IPS-18c (cell line): ENCODE measurements around the gene KCNQ2.
"Not testable (repeated sequence)": the region's sequence is repeated elsewhere in the genome, so short reads cannot be mapped to it uniquely, and the experiment has no call there.

ENCODE experiments used
- H3K4me3 ChIP-seq: 2 replicates; pipeline ENCODE4 v1.7.0; 2013; ENCODE audit warnings: low read depth, mild to moderate bottlenecking, low read length, moderate library complexity; ENCODE audit not compliant: insufficient read depth
- H3K9me3 ChIP-seq: one replicate; pipeline ENCODE4 v1.6.1; 2013; ENCODE audit warnings: mild to moderate bottlenecking, low read length, moderate library complexity; ENCODE audit not compliant: control insufficient read depth, insufficient read depth

Gene KCNQ2

DNA sequence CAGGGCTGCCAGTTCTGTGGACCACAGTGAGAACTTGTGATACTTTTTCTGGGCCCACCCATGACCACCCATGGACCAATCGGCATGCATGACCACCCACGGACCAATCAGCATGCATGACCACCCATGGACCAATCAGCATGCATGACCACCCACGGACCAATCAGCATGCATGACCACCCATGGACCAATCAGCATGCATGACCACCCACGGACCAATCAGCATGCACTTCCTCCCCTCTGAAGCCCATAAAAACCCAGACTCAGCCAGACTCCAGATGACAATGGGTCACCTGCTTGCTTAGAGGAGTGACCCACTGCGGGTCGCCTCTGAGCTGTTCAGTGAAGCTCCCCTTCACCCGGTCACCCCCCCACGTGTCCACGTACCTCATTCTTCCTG is 92.6 kb downstream of the KCNQ2 start:
- not testable (repeated sequence) for H3K4me3 ChIP-seq, H3K9me3 ChIP-seq

DNA sequence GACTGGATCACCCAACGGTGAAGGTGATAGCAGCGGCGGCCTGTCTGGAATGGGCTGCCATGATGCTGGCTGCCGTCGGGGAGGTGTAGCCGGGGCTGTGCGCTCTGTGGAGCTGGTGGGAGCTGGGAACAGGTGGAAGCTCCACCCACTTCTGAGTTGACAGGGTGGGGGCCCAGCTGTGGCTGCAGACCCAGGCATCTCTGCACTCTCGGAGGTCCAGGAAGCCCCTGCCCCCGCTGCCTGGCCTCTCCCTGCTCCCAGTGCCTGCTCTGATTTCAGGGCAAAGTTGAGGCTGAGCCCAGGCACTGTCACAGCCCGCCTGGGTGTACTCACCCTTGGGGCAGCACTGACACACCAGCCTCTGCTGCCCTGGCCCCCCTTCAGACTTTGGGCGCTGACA is 93.2 kb downstream of the KCNQ2 start:
- H3K9me3 ChIP-seq: no peaks in the 10 kb centered on the region
- H3K4me3 ChIP-seq: no peak overlapping the region

DNA sequence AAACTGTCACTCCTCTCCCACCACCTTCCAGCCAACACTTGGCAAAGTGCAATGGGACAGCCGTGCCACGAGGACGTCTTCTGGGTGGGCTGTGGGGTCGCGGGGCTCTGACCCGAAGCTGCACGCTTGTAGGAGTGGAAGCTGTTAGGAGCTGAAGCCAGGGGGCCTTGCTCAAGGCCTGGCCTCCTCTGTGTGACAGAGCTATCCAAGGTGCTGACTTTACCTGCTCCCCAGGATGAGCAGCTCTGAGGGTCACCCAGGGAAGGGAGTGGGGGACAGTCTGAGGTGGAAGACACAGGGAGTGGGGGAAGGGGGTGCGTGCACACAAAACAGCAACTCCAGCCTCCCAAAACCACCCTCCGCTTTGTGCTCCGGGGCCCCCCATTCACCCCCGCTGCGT is 93.8 kb downstream of the KCNQ2 start:
- H3K4me3 ChIP-seq: no peak overlapping the region
- H3K9me3 ChIP-seq: no peaks in the 10 kb centered on the region

DNA sequence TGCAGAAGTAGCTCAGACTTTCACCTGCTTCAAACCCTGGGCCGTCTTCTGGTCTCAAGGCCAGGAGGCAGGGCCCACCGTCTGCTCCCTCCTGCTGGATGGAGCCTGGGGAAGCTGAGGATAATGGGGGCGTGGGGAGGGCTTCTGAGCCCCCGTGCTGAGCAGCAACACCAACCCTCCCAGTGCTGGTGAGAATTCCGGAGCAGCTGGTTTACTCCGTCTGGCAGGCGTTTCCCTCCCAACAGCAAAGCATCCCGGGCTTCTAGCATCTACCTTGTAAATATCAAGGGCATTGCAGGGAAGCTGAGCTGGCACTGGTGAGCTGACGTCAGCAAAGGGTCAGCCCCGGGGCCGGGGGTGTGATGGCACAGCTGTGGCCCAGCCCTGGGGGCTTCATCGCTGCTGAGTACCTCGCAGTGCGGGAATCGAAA is 94.5 kb downstream of the KCNQ2 start:
- H3K4me3 ChIP-seq: no peak overlapping the region
- H3K9me3 ChIP-seq: no peaks in the 10 kb centered on the region

DNA sequence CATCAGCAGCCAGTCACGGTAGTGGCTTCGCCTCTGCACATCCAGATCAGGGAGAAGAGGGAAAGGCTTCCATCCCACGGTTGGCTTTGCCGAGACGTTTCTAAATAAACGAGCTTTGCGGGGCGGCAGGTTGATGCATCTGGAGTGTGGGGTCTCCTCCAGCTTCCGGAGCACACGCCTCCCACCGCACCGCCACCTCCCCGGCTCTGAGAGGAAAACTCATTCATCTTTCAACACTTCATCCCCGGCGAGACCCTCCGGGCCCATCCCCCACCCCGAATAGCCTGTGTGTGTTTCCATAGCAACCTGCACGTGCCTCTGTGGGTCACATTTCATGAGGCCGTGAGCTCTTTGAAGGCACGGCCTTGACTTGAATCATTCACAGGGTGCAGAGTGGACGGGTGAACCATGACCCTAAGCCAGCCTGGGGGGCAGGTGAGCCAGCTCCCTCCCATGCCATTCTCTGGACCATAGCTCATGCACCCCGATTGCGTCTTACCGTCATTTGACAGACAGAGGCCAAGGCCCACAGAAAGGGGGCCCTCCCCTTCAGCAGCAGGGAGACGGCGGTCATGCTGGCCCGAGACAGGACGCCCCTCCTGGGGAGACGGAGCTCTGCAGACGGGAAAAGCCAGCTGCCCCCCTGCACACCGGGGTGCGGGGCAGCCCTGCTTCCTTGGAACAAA is 95.1 kb downstream of the KCNQ2 start:
- no peak overlapping the region for H3K4me3 ChIP-seq
- no peaks in the 10 kb centered on the region for H3K9me3 ChIP-seq

DNA sequence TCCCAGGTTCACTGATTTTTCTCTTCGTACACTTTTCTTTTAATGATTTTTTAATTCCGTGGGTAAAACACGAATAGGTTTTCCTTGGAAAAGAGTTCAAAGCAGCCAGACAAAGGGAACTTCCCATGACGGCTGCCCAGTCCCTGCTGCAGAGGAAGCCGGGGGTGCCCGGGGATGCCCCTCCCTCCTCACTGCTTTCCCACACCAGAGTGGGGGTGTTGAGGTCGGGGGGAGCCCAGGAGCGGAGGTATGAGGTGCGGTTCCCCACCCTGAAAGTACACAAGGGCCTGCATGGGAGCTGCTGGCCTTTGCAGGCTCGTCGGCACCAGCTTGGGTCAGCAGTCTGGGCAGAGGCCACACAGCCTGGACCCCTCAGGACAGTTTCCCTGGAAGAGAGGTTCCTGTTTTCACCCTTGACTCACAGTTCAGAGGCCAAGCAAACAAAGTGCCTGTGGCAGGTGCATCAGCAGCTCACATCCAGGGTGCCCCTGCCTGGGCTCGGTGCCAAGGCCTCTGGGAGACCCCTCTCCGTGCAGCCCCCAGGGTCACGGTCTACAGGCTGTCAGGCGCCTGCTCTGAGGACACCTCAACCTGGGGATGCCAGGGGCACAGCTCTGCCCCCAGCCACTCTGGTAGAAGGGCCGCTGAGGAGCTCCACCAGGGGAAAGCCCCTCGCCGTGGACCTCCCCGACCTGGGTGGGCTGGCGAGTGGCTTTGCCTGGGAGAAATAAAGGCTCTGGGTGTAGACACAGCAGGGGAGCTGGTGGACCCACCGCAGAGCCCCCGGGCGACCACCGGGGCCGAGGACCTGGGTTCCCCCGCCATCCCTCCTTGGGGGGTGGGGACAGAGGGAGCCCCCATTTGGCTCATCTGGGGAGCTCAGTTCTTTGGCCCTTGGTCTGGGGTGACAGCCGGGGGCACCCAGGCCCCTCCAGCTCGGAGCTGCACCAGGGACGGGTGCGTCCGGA is 95.9 kb downstream of the KCNQ2 start:
- H3K4me3 ChIP-seq: no peak overlapping the region
- H3K9me3 ChIP-seq: no peaks in the 10 kb centered on the region

DNA sequence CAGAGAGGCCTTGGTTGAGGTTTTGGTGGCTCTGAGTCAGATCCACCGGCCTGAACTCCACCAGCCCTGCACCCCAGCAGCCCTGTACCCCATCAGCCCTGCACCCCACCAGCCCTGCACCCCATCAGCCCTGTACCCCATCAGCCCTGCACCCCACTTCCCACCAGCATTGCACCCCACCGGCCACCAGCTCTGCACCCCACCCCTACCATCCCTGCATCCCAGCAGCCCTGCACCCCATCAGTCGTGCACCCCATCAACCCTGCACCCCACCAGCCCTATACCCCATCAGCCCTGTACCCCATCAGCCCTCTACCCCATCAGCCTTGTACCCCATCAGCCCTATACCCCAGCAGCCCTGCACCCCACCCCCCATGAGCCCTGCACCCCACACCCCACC is 97.0 kb downstream of the KCNQ2 start:
- no peak overlapping the region for H3K4me3 ChIP-seq
- H3K9me3 ChIP-seq: no peaks in the 10 kb centered on the region

DNA sequence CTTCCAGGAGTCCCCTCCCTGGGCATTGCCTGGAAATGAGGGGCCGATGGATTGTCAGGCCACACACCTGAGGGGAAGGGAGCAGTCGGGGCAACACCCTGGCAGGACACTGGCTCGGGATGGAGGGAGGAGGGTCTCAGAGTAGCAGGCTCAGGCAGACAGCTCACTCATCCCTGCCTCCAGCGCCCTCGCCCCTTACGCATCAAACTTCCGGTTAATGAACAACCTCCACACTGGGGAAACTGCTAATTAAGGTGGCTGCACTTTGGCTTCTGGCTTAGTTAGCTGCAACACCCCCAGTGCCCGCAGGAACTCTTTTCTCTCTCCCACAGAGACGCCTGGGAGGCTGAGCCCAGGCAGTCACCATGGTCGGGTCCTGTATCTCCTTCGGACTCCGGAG is 98.0 kb downstream of the KCNQ2 start:
- Histone ChIP-seq H3K9me3 (no peaks in the 10 kb centered on the region), H3K4me3 (no peak overlapping the region)

DNA sequence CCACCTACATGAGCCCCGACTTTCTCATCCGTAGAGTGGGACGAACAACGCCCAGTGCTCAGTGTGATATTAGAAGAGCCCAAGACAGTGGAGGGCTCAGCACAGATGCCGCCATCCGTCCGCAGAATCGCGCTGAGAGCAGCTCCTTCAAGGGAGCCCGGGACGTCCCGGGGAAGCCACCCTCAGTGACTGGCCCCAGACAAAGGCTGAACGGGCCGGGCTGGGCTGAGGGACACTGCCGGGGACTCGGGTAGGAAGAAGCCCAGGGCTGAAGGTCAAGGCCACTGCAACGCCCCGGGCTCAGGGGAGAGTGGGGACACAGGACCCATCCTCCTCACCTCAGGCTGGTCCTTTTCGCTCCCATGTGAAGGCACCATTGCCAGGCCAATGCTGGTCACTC is 98.5 kb downstream of the KCNQ2 start:
- H3K4me3 ChIP-seq: no peak overlapping the region
- H3K9me3 ChIP-seq: no peaks in the 10 kb centered on the region

DNA sequence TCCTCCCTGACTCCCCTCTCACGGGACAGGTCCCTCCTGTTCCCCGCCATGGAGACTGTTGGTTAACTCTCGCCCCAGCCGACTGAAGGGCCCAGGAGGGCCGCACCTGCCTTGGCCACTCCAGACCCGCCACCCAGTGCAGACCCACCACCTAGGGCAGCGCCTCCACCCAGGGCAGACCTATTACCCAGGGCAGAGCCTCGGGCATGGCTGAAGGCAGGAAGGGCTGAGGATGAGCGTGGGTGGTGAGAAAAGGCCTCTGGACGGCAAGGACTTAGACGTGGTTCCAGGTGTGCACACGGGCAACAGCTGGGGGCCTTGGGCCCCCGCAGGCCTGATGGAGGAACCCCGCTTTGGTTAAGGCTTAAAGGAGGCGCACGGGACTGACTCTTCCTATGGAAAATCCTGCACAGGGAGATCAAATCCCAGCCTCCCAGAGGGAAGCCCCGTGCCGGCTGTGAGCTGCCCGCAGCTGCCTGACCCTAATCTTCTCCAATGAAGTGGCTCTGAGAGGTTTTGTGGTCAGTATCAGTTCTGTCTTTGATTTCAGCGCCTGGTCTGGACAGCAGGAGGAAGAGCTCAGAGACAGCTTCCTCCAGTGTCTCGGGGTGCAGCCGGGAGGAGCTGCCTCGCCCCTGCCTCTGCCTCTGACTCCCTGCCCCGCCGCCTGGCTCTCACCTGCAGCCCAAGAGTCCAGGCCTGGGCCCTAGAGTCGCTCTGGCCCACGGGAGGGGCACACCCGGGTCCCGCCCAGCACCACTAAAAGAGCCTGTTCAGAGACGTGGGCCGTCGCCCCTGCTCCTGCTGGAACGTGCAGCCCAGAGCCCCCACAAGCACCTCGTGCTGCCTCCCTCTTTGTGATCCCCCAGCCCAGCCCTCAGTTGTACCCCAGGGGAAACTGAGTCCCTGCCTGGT is 99.2 kb downstream of the KCNQ2 start:
- no peak overlapping the region for H3K4me3 ChIP-seq
- no peaks in the 10 kb centered on the region for H3K9me3 ChIP-seq

DNA sequence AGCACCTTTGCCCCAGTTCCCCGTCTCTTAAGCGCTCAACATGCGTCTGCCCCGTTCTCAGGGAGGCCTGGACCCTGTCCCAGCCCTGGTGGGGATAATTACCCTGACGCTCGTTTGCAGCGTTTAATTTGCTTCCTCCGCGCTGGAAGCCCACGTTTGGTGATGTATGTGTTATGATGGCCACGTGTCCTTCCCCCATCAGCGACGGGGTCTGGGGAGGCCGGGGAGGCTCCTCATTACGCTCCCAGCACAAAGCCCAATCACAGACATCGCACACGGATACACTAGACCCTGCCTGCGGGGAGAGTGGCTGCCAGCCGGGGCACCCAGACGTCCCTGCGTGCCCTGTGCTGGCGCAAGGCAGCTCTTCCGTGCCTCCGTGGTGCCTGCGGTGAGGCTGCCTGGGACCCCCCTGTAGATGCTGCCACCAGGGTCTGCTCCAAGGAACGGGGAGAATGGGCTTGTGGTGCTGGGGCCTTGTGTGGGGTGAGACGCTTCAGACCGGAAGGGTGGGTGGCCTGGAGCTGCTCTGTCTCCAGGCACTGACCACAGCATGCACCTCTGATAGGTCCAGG is 101.1 kb downstream of the KCNQ2 start:
- Histone ChIP-seq H3K9me3 (no peaks in the 10 kb centered on the region), H3K4me3 (no peak overlapping the region)

DNA sequence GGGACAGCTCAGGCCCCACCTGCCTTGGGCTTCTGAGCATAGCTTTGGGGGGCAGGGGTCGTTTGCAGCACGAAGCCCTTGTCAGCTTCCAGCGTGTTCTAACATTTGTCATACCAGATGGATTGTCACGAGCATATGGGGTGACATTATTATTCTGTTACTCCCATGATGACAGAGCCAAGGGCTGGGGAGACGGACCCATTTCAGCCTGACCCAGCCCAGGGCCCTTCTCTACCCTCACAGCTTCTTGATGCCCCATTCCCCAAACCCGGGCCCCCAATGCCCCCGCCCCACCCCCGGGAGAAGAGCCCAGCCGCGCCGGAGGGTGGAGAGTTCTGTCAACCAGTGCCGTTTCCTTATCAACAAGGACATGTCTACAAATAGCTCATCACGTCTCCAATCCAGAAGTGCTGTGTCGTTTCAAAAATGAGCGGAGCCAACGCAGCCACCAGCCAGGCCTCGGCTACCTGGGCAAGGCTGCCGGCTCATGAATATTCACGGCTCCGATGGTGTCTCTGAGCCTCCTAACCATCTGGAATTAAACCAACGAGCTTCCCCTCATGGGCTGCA is 101.8 kb downstream of the KCNQ2 start:
- Histone ChIP-seq H3K4me3 (no peak overlapping the region), H3K9me3 (no peaks in the 10 kb centered on the region)

DNA sequence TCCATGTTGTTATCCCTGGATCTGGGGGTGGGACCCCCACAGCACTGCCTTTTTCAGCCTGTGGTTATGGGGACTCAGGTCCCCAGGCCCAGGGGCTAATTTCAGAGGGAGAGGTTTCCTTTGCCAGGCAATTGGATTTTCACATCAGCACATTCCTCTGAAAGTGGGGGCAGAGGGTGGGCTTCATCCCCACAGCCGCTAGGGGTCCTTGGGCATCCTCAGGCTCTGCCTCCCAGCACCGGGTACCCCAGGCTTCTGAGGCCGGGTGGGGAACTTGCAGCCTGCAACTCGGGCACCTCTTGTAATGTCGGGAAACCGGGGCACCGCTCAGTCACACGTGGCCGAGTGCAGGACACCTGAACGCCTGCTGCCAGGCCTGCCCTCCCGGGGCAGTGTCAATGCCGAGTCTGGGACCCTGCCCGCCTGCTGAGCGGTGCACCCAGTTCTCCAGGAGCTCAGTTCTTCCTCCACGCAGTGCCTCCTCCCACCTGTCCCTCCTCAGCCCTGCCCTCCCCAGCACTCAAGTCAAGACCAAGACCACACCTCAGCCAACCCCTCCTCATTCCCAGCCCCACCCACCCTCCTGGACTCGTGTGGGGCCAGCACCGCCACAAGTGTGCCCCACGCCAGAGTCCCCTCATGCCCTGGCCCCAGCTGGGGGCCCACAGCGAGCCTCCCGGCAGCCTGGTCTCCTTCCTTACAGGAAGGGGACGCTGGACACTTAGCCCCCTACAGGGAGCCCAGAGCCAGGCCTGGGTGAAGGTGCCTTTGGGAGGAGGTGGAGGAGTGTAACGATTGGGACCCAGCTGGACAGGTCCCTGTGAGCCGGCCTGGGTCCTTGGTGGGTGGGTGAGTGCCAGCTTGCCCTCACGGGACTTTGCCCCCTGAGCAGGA is 102.5 kb downstream of the KCNQ2 start:
- H3K9me3 ChIP-seq: no peaks in the 10 kb centered on the region
- no peak overlapping the region; the same call in 1 of the 2 replicates for H3K4me3 ChIP-seq

DNA sequence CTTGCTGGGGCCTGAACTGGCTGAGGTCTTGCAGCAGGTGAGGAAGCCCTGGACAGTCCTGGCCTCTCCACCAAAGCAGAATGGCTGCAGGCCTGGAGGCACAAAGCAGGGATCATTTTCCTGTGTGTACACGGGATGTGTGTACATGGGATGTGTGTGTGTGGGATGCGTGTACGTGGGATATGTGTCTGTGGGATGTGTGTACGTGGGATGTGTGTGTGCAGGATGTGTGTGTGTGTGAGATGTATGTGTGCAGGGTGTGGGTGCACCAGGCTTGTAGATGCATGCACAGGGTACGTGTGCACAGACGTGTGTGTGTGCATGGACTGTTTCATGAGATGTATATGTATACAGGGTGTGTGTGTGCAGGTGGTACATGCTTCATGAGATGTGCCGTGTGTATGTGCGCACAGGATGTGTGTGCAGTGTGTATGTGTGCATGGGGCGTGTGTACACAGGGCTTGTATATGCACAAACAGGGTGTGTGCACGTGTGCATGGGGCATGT is 103.4 kb downstream of the KCNQ2 start:
- H3K4me3 ChIP-seq: no peak overlapping the region
- no peaks in the 10 kb centered on the region for H3K9me3 ChIP-seq

DNA sequence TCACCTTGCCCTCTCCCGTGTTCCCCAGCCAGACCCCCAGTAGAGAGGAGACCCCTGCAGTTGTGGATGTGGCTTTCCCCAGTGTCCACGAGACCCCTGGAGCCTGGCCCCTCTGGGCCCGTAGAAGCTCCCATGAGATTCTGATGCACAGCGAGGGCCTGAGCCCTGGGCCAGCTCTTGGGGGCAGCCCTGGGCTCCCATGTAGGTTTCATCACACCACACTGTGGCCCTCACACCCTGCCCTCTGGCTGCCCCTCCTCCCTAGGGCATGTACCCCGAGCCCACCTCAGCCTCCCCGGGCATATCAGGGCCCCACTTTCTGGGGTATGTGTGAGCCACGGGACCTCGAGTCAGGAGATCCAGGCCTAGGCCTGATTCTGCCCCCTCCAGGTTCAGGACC is 104.3 kb downstream of the KCNQ2 start:
- Histone ChIP-seq H3K4me3 (no peak overlapping the region), H3K9me3 (no peaks in the 10 kb centered on the region)
